HG03097 (cell line): ENCODE data around the gene MRGPRF.

ENCODE experiments used
- ATAC-seq: cut with Tn5 transposase; IDR thresholded peaks from one replicate; pipeline ENCODE4 v1.9.1; 2021; ENCODE audit not compliant: unreplicated experiment, low FRiP score

The MRGPRF gene

GRCh38 chr11:69013009-69013951 lies at the start of gene MRGPRF:
MRGPRF (minus strand) TSS chr11:69013246; CDS start chr11:69009901, 3,345 bp downstream.
- no peak for ATAC-seq

GRCh38 chr11:69062169-69062855 lies 49.3 kb upstream of the MRGPRF start:
- ATAC-seq: no peak

- ATAC-seq: no peak
Measured at GRCh38 chr11:69061713-69062053, 48.6 kb upstream of the MRGPRF start.

GRCh38 chr11:69060806-69061712 lies 48.0 kb upstream of the MRGPRF start:
- no peak for ATAC-seq

GRCh38 chr11:69059985-69060384 lies 46.9 kb upstream of the MRGPRF start:
- ATAC-seq: no peak

- ATAC-seq: no peak
Measured at GRCh38 chr11:69059429-69059828, 46.4 kb upstream of the MRGPRF start.

- no peak for ATAC-seq
Measured at GRCh38 chr11:69058511-69059270, 45.6 kb upstream of the MRGPRF start.

GRCh38 chr11:69057801-69058200 lies 44.8 kb upstream of the MRGPRF start:
- no peak for ATAC-seq

GRCh38 chr11:69057236-69057635 lies 44.2 kb upstream of the MRGPRF start:
- no peak for ATAC-seq

GRCh38 chr11:69055598-69056516 lies 42.8 kb upstream of the MRGPRF start:
- ATAC-seq: peak; percentile 72

- ATAC-seq: no peak
Measured at GRCh38 chr11:69055212-69055586, 42.2 kb upstream of the MRGPRF start.

GRCh38 chr11:69054397-69055211 lies 41.6 kb upstream of the MRGPRF start:
- no peak for ATAC-seq

GRCh38 chr11:69053546-69054396 lies 40.7 kb upstream of the MRGPRF start:
- ATAC-seq: no peak

- ATAC-seq: no peak
Measured at GRCh38 chr11:69053169-69053477, 40.1 kb upstream of the MRGPRF start.

- ATAC-seq: no peak
Measured at GRCh38 chr11:69052343-69053168, 39.5 kb upstream of the MRGPRF start.
